Peyer's patch (tissue), 4 donors: ENCODE data around the gene DAZAP1. TPM values are rescaled to one million over a fixed set of nuclear protein-coding genes. Genes with fewer than 3 reads are reported as not detected.

Experiments
- DNase-seq, 3 donors: peaks; one replicate each; pipeline ENCODE4 v3.0.0-alpha.2; 2017 to 2019
- H3K27ac ChIP-seq, 4 donors: fragments of 200-600 bp; sonication (generic); one replicate each; pipeline ENCODE4 v1.5.1; 2016 to 2019
- H3K27me3 ChIP-seq, 2 donors: fragments of 200-600 bp; sonication (generic); one replicate each; pipeline ENCODE4 v1.5.1; 2019
- H3K36me3 ChIP-seq, 3 donors: fragments of 200-600 bp; sonication (generic); one replicate each; pipeline ENCODE4 v1.5.1; 2016 to 2019
- H3K4me1 ChIP-seq, 4 donors: fragments of 200-600 bp; sonication (generic); one replicate each; pipeline ENCODE4 v1.5.1; 2016 to 2019
- H3K4me3 ChIP-seq, 4 donors: fragments of 200-600 bp; sonication (generic); 1 replicate in 3 of 4; 2 replicates in 1 of 4; pipeline ENCODE4 v1.5.1; 2016 to 2019; ENCODE audit warnings: mild to moderate bottlenecking in 1 of 4
- H3K9me3 ChIP-seq, 4 donors: fragments of 200-600 bp; sonication (generic); one replicate each; pipeline ENCODE4 v1.5.1; 2016 to 2019; ENCODE audit warnings: mild to moderate bottlenecking in 1 of 4
- CTCF ChIP-seq, 6 experiments: fragments of 450-650 bp in 4 of 6; fragments of 200-600 bp in 2 of 6; sonication (generic) in 1 of 6; IDR thresholded peaks; one replicate each; pipeline ENCODE4 v1.5.1; 2017 to 2019; ENCODE audit warnings: antibody characterized with exemption in 6 of 6, mild to moderate bottlenecking in 3 of 6, moderate library complexity in 1 of 6
- POLR2A ChIP-seq, 2 donors: fragments of 450-650 bp; IDR thresholded peaks; one replicate each; pipeline ENCODE4 v1.5.1; 2017; ENCODE audit warnings: antibody characterized with exemption in 2 of 2, mild to moderate bottlenecking in 2 of 2, moderate library complexity in 2 of 2
- total RNA-seq, 4 donors: library from RNA; depleted of rRNA; stranded (reverse); fragments of >200 nt; gene quantifications; one replicate each; pipeline ENCODE4 v1.1.0, GENCODE V29; 2016

The DAZAP1 gene
- total RNA-seq, 4 donors from 2014 or later: 37.5 to 90.9 (median 58.2) TPM

DNA sequence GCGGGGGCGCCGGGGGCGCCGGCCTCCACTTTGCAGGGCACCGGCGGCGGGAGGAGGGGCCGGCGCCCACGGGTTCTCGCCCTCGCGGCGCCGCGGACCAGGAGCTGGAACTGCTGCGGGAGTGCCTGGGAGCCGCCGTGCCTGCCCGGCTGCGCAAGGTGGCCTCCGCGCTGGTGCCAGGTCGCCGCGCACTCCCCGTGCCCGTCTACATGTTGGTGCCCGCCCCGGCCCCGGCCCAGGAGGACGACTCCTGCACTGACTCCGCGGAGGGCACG lies 59.8 kb downstream of the DAZAP1 start:
- DNase-seq: no peak
- no peak for TF ChIP-seq POLR2A (IDR thresholded peaks at IDR 0.05)
- no peak for TF ChIP-seq CTCF (IDR thresholded peaks at IDR 0.05)
- peaks cover 24 to 68% (median 55%) of the 10 kb centered on the region in 4 donors for H3K4me1 ChIP-seq
- peaks cover 0 to 59% of the 10 kb centered on the region in 2 donors for H3K27me3 ChIP-seq
- peak overlapping the region in 2 of 4 donors; percentile 18 to 48 for H3K4me3 ChIP-seq
- no peak overlapping the region for H3K27ac ChIP-seq
- no peaks in the 10 kb centered on the region for H3K9me3 ChIP-seq
- H3K36me3 ChIP-seq: no peaks in the 10 kb centered on the region

DNA sequence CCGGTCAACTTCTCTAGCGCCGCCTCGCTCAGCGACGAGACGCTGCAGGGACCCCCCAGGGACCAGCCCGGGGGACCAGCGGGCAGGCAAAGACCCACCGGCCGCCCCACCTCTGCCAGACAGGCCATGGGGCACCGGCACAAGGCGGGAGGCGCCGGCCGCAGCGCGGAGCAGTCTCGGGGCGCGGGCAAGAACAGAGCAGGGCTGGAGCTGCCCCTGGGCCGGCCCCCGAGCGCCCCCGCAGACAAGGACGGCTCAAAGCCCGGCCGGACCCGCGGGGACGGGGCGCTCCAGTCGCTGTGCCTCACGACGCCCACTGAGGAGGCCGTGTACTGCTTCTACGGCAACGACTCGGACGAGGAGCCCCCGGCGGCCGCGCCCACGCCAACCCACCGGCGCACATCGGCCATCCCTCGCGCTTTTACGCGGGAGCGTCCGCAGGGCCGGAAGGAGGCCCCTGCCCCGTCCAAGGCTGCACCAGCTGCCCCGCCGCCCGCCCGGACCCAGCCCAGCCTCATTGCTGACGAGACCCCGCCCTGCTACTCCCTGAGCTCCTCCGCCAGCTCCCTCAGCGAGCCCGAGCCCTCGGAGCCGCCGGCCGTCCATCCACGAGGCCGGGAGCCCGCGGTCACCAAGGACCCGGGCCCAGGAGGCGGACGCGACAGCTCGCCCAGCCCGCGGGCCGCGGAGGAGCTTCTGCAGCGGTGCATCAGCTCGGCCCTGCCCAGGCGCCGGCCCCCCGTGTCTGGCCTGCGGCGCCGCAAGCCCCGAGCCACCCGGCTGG lies 60.3 kb downstream of the DAZAP1 start:
- peaks cover 0 to 64% of the 10 kb centered on the region in 2 donors for H3K27me3 ChIP-seq
- TF ChIP-seq CTCF (IDR thresholded peaks at IDR 0.05) (no peak), POLR2A (IDR thresholded peaks at IDR 0.05) (no peak)
- H3K27ac ChIP-seq: no peak overlapping the region
- no peaks in the 10 kb centered on the region for H3K36me3 ChIP-seq
- no peaks in the 10 kb centered on the region for H3K9me3 ChIP-seq
- H3K4me3 ChIP-seq: peak overlapping the region in 3 of 4 donors; percentile 10 to 48 (median 18)
- no peak for DNase-seq
- H3K4me1 ChIP-seq: peaks cover 24 to 73% (median 57%) of the 10 kb centered on the region in 4 donors

- no peaks in the 10 kb centered on the region for H3K36me3 ChIP-seq
- H3K9me3 ChIP-seq: no peaks in the 10 kb centered on the region
- DNase-seq: no peak
- TF ChIP-seq POLR2A (IDR thresholded peaks at IDR 0.05) (no peak), CTCF (IDR thresholded peaks at IDR 0.05) (no peak)
- peak overlapping the region in 3 of 4 donors; percentile 48 to 56 (median 48) for H3K4me3 ChIP-seq
- no peak overlapping the region for H3K27ac ChIP-seq
- peaks cover 0 to 68% of the 10 kb centered on the region in 2 donors for H3K27me3 ChIP-seq
- peaks cover 24 to 75% (median 58%) of the 10 kb centered on the region in 4 donors for H3K4me1 ChIP-seq
Observed at GRCh38 chr19:1468274-1468820, 61.0 kb downstream of the DAZAP1 start.

- H3K9me3 ChIP-seq: no peaks in the 10 kb centered on the region
- H3K36me3 ChIP-seq: no peaks in the 10 kb centered on the region
- no peak for DNase-seq
- no peak overlapping the region for H3K27ac ChIP-seq
- peaks cover 24 to 75% (median 58%) of the 10 kb centered on the region in 4 donors for H3K4me1 ChIP-seq
- H3K4me3 ChIP-seq: peak overlapping the region in 3 of 4 donors; percentile 48 to 56 (median 48)
- H3K27me3 ChIP-seq: peaks cover 0 to 68% of the 10 kb centered on the region in 2 donors
- TF ChIP-seq CTCF (IDR thresholded peaks at IDR 0.05): no peak
- TF ChIP-seq POLR2A (IDR thresholded peaks at IDR 0.05): no peak
Observed at GRCh38 chr19:1468821-1469254, 61.5 kb downstream of the DAZAP1 start.

DNA sequence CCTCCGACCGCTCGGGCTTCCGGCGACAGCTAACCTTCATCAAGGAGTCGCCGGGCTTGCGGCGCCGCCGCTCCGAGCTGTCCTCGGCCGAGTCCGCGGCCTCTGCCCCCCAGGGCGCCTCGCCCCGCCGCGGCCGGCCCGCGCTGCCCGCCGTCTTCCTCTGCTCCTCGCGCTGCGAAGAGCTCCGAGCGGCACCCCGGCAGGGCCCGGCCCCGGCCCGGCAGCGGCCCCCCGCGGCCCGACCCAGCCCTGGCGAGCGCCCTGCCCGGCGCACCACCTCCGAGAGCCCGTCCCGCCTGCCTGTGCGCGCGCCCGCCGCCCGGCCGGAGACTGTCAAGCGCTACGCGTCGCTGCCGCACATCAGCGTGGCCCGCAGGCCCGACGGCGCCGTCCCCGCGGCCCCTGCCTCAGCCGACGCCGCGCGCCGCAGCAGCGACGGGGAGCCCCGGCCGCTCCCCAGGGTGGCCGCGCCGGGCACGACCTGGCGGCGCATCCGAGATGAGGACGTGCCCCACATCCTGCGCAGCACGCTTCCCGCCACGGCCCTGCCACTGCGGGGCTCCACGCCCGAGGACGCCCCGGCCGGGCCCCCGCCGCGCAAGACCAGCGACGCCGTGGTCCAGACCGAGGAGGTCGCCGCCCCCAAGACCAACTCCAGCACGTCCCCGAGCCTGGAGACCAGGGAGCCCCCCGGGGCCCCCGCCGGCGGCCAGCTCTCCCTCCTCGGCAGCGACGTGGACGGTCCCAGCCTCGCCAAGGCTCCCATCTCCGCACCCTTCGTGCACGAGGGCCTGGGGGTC lies 62.1 kb downstream of the DAZAP1 start:
- Histone ChIP-seq H3K36me3 (peaks cover 0 to 2% (median 0%) of the 10 kb centered on the region in 3 donors), H3K4me3 (peak overlapping the region; percentile 16 to 56 (median 48)), H3K27me3 (peaks cover 0 to 68% of the 10 kb centered on the region in 2 donors), H3K27ac (no peak overlapping the region), H3K9me3 (no peaks in the 10 kb centered on the region), H3K4me1 (peaks cover 24 to 75% (median 58%) of the 10 kb centered on the region in 4 donors)
- DNase-seq: no peak
- TF ChIP-seq POLR2A (IDR thresholded peaks at IDR 0.05) (no peak), CTCF (IDR thresholded peaks at IDR 0.05) (no peak)
